Astrocyte (in vitro differentiated cells and primary cell): ENCODE results near the gene EXOC4.

ENCODE experiments used
- EZH2 ChIP-seq: IDR thresholded peaks from 2 replicates; pipeline ENCODE4 v1.6.1; 2012; ENCODE audit warnings: mild to moderate bottlenecking, low read length, inconsistent platforms; ENCODE audit not compliant: insufficient read depth
- TF ChIP-seq, protein P1 (sequence below): IDR thresholded peaks from 2 replicates; pipeline ENCODE4 v1.5.1; 2011; ENCODE audit warnings: low read depth, mild to moderate bottlenecking, inconsistent platforms, low read length, moderate library complexity; ENCODE audit not compliant: insufficient read depth

DNA sequence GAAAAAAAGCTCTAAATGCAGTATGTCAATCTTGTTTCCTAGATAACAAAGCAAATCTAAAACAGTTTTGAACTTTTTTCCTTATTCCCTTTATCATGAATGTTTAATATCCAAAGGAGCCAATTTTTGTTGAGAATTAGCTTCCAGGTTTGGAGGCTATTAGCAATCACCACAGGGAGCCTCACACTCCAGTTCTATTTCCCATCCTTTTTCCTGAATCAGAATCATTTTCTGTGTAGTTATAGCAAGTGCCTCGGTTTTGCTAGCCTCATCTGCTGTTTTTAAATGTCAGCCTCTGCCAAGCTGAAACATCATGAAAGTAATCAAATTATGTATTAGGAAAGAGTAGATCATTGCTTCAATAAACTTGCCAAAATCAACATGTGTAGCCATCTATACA, 516.8 kb downstream of the EXOC4 start:
- TF ChIP-seq EZH2 = no peak
- TF ChIP-seq, protein P1, sequence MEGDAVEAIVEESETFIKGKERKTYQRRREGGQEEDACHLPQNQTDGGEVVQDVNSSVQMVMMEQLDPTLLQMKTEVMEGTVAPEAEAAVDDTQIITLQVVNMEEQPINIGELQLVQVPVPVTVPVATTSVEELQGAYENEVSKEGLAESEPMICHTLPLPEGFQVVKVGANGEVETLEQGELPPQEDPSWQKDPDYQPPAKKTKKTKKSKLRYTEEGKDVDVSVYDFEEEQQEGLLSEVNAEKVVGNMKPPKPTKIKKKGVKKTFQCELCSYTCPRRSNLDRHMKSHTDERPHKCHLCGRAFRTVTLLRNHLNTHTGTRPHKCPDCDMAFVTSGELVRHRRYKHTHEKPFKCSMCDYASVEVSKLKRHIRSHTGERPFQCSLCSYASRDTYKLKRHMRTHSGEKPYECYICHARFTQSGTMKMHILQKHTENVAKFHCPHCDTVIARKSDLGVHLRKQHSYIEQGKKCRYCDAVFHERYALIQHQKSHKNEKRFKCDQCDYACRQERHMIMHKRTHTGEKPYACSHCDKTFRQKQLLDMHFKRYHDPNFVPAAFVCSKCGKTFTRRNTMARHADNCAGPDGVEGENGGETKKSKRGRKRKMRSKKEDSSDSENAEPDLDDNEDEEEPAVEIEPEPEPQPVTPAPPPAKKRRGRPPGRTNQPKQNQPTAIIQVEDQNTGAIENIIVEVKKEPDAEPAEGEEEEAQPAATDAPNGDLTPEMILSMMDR = no peak
